ENCODE measurements around the gene SPRTN.

DNA sequence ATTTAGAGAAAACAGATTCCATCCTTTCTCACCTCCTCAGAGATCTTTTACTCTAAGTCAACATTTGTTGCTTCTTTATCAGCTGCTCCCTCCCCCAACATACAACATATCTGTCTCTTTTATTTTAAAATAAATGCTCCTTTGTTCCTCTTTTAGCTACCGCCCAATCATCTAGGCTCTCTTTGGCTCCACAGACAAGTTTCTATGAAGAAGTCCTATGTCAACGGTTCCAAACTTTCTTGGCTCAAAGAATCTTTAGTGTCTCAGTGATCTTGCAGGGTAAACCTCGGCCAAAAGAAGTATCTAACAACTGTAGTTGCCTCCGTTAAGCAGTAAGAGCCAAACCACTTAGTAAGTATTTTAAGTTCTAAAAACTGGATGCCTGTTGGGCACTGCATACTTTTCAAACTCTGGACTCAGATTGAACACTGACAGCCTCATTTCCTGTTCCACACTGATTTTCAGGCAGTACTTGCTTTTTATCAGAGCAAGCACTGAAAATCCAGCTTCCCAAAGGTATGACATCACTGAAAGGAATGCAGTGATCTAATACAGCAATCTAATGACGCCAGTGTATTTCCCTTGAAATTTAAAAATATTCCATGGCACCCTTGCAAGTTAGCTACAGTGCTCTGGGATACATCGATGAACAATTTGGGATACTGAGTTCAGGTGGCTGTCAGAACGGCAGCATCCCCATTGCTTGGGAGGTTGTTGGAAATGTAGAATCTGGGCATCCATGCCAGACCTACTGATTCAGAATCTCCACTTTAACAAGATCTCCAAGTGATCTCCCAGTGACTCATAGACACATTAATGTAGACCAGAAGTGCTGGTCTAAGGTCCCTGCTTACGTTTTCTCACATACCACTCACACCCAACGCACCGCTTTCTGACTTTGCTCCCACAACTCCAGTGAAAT is 57.2 kb downstream of the SPRTN start:
- TF ChIP-seq, protein P1, sequence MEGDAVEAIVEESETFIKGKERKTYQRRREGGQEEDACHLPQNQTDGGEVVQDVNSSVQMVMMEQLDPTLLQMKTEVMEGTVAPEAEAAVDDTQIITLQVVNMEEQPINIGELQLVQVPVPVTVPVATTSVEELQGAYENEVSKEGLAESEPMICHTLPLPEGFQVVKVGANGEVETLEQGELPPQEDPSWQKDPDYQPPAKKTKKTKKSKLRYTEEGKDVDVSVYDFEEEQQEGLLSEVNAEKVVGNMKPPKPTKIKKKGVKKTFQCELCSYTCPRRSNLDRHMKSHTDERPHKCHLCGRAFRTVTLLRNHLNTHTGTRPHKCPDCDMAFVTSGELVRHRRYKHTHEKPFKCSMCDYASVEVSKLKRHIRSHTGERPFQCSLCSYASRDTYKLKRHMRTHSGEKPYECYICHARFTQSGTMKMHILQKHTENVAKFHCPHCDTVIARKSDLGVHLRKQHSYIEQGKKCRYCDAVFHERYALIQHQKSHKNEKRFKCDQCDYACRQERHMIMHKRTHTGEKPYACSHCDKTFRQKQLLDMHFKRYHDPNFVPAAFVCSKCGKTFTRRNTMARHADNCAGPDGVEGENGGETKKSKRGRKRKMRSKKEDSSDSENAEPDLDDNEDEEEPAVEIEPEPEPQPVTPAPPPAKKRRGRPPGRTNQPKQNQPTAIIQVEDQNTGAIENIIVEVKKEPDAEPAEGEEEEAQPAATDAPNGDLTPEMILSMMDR (IDR thresholded peaks at IDR 0.05 in 8 of 11, conservative IDR thresholded peaks at IDR 0.05 in 3 of 11), result no peak
- no peak for TF ChIP-seq POLR2A (IDR thresholded peaks at IDR 0.05)
